LNCaP clone FGC (cell line): ENCODE data around the gene SEPTIN12.

Experiments used
- DNase-seq: peaks from one replicate; pipeline ENCODE4 v3.0.0-alpha.2; 2011; ENCODE audit warnings: low read depth
- H3K4me3 ChIP-seq: 2 replicates; pipeline ENCODE4 v1.5.1; 2011; ENCODE audit warnings: mild to moderate bottlenecking, low read depth, low read length, control low read depth
- CTCF ChIP-seq: IDR thresholded peaks from 2 replicates; pipeline ENCODE4 v1.5.1; 2012; ENCODE audit warnings: mild to moderate bottlenecking; ENCODE audit not compliant: control insufficient read depth, insufficient read depth; ENCODE audit errors: extremely low read depth

Gene SEPTIN12

GRCh38 chr16:4803401-4803844 lies 15.3 kb upstream of the SEPTIN12 start:
- DNase-seq, result no peak
- TF ChIP-seq CTCF, result no peak
- peak overlapping the region; percentile 52 for H3K4me3 ChIP-seq

GRCh38 chr16:4802659-4803287 lies 14.6 kb upstream of the SEPTIN12 start:
- peak; percentile 59 for DNase-seq
- no peak for TF ChIP-seq CTCF
- H3K4me3 ChIP-seq, result peak overlapping the region; percentile 52

GRCh38 chr16:4801962-4802658 lies 14.0 kb upstream of the SEPTIN12 start, which contains the start of gene ROGDI:
TSS of gene ROGDI (minus strand) at chr16:4802633. CDS start at chr16:4802571, 62 bp downstream.
- peak within 1 kb of the TSS; percentile 52 for H3K4me3 ChIP-seq
- TF ChIP-seq CTCF, result no peak
- peak; percentile 83 for DNase-seq

- no peak for TF ChIP-seq CTCF
- H3K4me3 ChIP-seq, result peak overlapping the region; percentile 52
- DNase-seq, result no peak
Measured at GRCh38 chr16:4801051-4801961, 13.2 kb upstream of the SEPTIN12 start.

GRCh38 chr16:4800290-4801041 lies 12.3 kb upstream of the SEPTIN12 start:
- peak; percentile 64 for DNase-seq
- no peak for TF ChIP-seq CTCF
- H3K4me3 ChIP-seq, result peak overlapping the region; percentile 52

GRCh38 chr16:4799171-4799855 lies 11.2 kb upstream of the SEPTIN12 start:
- TF ChIP-seq CTCF, result no peak
- no peak for DNase-seq
- H3K4me3 ChIP-seq, result peak overlapping the region; percentile 52
